Measurements from ENCODE around the gene CENPS. TPM values are rescaled to one million over a fixed set of nuclear protein-coding genes. Genes with fewer than 3 reads are reported as not detected.

Gene CENPS
- total and polyA plus RNA-seq, 9 of the 15 experiments (the other 6 are each of a cell fraction or from before 2014, with no cell fraction given) = 10.2 to 36.0 (median 26.0) TPM

DNA sequence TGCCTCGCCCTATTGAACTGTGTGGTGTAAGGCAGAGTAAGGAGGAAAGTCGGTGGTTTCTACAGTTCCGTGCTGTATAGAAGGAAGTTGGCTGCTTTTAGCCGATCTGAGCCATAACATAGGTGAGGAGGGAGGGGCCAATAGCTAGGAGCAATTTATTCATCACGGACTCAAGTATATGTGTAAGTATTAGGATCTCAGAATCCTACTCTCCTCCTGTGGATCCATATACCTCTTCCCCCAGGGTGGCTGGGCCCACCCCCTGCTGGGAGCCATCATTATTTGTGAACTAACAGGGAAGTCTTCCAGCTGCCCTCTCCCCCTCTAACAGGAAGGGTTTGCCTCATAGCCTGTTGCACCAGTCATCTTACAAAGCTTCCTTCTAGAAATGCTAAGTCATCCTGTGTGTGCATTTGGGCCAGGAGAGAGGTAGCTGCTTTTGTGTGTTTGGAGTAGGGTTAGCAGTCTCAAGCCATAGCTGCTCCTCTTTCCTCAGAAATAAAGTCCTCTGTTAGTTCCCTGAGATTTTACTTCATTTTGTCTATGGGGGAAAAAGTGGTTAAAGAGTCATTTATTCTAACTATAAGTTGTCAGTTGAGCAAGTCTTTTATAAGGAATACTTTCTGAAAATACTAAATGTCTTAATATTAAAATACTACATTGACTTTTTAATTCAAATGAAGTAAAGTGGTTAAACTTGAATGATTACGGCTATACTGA is 14.9 kb upstream of the CENPS start (continued):
- TF ChIP-seq ZNF224 (CRISPR knock-in tag; IDR thresholded peaks at IDR 0.05) = no peak
- TF ChIP-seq SP2 (IDR thresholded peaks at IDR 0.05; ENCODE audit: extremely low read depth, low read depth, low read length, poor library complexity, severe bottlenecking) = no peak
- peak; percentile 68 for TF ChIP-seq TAF1 (IDR thresholded peaks at IDR 0.05; ENCODE audit: control insufficient read depth, extremely low read depth, insufficient read depth, low read length, severe bottlenecking)
- TF ChIP-seq, protein P1, sequence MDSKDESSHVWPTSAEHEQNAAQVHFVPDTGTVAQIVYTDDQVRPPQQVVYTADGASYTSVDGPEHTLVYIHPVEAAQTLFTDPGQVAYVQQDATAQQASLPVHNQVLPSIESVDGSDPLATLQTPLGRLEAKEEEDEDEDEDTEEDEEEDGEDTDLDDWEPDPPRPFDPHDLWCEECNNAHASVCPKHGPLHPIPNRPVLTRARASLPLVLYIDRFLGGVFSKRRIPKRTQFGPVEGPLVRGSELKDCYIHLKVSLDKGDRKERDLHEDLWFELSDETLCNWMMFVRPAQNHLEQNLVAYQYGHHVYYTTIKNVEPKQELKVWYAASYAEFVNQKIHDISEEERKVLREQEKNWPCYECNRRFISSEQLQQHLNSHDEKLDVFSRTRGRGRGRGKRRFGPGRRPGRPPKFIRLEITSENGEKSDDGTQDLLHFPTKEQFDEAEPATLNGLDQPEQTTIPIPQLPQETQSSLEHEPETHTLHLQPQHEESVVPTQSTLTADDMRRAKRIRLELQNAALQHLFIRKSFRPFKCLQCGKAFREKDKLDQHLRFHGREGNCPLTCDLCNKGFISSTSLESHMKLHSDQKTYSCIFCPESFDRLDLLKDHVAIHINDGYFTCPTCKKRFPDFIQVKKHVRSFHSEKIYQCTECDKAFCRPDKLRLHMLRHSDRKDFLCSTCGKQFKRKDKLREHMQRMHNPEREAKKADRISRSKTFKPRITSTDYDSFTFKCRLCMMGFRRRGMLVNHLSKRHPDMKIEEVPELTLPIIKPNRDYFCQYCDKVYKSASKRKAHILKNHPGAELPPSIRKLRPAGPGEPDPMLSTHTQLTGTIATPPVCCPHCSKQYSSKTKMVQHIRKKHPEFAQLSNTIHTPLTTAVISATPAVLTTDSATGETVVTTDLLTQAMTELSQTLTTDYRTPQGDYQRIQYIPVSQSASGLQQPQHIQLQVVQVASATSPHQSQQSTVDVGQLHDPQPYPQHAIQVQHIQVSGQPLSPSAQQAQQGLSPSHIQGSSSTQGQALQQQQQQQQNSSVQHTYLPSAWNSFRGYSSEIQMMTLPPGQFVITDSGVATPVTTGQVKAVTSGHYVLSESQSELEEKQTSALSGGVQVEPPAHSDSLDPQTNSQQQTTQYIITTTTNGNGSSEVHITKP (IDR thresholded peaks at IDR 0.05; ENCODE audit: partially characterized antibody) = peak; percentile 95
- peak; percentile 60; the same call in 1 of the 2 replicates for TF ChIP-seq HCFC1 (IDR thresholded peaks at IDR 0.05; ENCODE audit: low read depth, low read length)
- TF ChIP-seq, protein P2, sequence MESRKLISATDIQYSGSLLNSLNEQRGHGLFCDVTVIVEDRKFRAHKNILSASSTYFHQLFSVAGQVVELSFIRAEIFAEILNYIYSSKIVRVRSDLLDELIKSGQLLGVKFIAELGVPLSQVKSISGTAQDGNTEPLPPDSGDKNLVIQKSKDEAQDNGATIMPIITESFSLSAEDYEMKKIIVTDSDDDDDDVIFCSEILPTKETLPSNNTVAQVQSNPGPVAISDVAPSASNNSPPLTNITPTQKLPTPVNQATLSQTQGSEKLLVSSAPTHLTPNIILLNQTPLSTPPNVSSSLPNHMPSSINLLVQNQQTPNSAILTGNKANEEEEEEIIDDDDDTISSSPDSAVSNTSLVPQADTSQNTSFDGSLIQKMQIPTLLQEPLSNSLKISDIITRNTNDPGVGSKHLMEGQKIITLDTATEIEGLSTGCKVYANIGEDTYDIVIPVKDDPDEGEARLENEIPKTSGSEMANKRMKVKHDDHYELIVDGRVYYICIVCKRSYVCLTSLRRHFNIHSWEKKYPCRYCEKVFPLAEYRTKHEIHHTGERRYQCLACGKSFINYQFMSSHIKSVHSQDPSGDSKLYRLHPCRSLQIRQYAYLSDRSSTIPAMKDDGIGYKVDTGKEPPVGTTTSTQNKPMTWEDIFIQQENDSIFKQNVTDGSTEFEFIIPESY (CRISPR knock-in tag; IDR thresholded peaks at IDR 0.05) = no peak
- TF ChIP-seq HDAC8 (tag; IDR thresholded peaks at IDR 0.05) = peak; percentile 67
- peak; percentile 65; the same call in 1 of the 2 replicates for TF ChIP-seq ELF2 (CRISPR knock-in tag; IDR thresholded peaks at IDR 0.05)
- peak; percentile 74 for TF ChIP-seq DMBX1 (CRISPR knock-in tag; IDR thresholded peaks at IDR 0.05; ENCODE audit: borderline replicate concordance)
- TF ChIP-seq EHMT2 (IDR thresholded peaks at IDR 0.05) = peak; percentile 21; the same call in 1 of the 2 replicates
- peak; percentile 85; the same call in 1 of the 2 replicates for TF ChIP-seq CTBP1 (IDR thresholded peaks at IDR 0.05; ENCODE audit: borderline replicate concordance)
- TF ChIP-seq NRF1 (conservative IDR thresholded peaks at IDR 0.05 in 1 of 2, IDR thresholded peaks at IDR 0.05 in 1 of 2) = 0 out of 4 replicates have a peak, but pooled peaks of 1 of the 2 experiments have one; percentile 19
- no peak for TF ChIP-seq ZNF324 (CRISPR knock-in tag; IDR thresholded peaks at IDR 0.05)
- TF ChIP-seq, protein P3, sequence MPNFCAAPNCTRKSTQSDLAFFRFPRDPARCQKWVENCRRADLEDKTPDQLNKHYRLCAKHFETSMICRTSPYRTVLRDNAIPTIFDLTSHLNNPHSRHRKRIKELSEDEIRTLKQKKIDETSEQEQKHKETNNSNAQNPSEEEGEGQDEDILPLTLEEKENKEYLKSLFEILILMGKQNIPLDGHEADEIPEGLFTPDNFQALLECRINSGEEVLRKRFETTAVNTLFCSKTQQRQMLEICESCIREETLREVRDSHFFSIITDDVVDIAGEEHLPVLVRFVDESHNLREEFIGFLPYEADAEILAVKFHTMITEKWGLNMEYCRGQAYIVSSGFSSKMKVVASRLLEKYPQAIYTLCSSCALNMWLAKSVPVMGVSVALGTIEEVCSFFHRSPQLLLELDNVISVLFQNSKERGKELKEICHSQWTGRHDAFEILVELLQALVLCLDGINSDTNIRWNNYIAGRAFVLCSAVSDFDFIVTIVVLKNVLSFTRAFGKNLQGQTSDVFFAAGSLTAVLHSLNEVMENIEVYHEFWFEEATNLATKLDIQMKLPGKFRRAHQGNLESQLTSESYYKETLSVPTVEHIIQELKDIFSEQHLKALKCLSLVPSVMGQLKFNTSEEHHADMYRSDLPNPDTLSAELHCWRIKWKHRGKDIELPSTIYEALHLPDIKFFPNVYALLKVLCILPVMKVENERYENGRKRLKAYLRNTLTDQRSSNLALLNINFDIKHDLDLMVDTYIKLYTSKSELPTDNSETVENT (CRISPR knock-in tag; IDR thresholded peaks at IDR 0.05) = 0 out of 2 replicates have a peak, but pooled peaks have one; percentile 25
- peak; percentile 77 for TF ChIP-seq NFRKB (IDR thresholded peaks at IDR 0.05; ENCODE audit: low read depth)
- peak; percentile 55; the same call in 1 of the 2 replicates for TF ChIP-seq RNF2 (IDR thresholded peaks at IDR 0.05)
- TF ChIP-seq, protein P4, sequence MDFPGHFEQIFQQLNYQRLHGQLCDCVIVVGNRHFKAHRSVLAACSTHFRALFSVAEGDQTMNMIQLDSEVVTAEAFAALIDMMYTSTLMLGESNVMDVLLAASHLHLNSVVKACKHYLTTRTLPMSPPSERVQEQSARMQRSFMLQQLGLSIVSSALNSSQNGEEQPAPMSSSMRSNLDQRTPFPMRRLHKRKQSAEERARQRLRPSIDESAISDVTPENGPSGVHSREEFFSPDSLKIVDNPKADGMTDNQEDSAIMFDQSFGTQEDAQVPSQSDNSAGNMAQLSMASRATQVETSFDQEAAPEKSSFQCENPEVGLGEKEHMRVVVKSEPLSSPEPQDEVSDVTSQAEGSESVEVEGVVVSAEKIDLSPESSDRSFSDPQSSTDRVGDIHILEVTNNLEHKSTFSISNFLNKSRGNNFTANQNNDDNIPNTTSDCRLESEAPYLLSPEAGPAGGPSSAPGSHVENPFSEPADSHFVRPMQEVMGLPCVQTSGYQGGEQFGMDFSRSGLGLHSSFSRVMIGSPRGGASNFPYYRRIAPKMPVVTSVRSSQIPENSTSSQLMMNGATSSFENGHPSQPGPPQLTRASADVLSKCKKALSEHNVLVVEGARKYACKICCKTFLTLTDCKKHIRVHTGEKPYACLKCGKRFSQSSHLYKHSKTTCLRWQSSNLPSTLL (IDR thresholded peaks at IDR 0.05) = no peak
- TF ChIP-seq ZNF41 (CRISPR knock-in tag; conservative IDR thresholded peaks at IDR 0.05) = peak; percentile 61; the same call in 1 of the 2 replicates

Data from K562 (cell line).